Neural progenitor cell (in vitro differentiated cells): ENCODE data around the gene PEX14. TPM values are rescaled to one million over a fixed set of nuclear protein-coding genes. Genes with fewer than 3 reads are reported as not detected.

Experiments used
- DNase-seq: peaks from one replicate; pipeline ENCODE4 v3.0.0-alpha.2; 2016; ENCODE audit warnings: low spot score
- H2AFZ ChIP-seq: fragments of 200-600 bp; sonication (generic); replicated peaks from 2 replicates; pipeline ENCODE4 v1.6.1; 2016; ENCODE audit warnings: antibody characterized with exemption
- H3F3A ChIP-seq: fragments of 200-600 bp; sonication (generic); 2 replicates; pipeline ENCODE4 v1.6.1; 2016; ENCODE audit warnings: antibody characterized with exemption, low read depth
- H3K27ac ChIP-seq: fragments of 200-600 bp; sonication (generic); 2 replicates; pipeline ENCODE4 v1.5.1; 2016; ENCODE audit warnings: mild to moderate bottlenecking
- H3K27me3 ChIP-seq: fragments of 200-600 bp; sonication (generic); 2 replicates; pipeline ENCODE4 v1.6.1; 2016; ENCODE audit warnings: mild to moderate bottlenecking, moderate library complexity
- H3K36me3 ChIP-seq: fragments of 200-600 bp; sonication (generic); 2 replicates; pipeline ENCODE4 v1.5.1; 2016
- H3K4me1 ChIP-seq: fragments of 200-600 bp; sonication (generic); 2 replicates; pipeline ENCODE4 v1.6.1; 2016; ENCODE audit warnings: mixed run types
- H3K4me2 ChIP-seq: fragments of 200-600 bp; sonication (generic); 2 replicates; pipeline ENCODE4 v1.6.1; 2016
- H3K4me3 ChIP-seq: fragments of 200-600 bp; sonication (generic); 2 replicates; pipeline ENCODE4 v1.5.1; 2016
- H3K79me2 ChIP-seq: fragments of 200-600 bp; sonication (generic); 2 replicates; pipeline ENCODE4 v1.6.1; 2016; ENCODE audit warnings: low read depth
- H3K9ac ChIP-seq: fragments of 200-600 bp; sonication (generic); 2 replicates; pipeline ENCODE4 v1.6.1; 2016
- H3K9me3 ChIP-seq: fragments of 200-600 bp; sonication (generic); 2 replicates; pipeline ENCODE4 v1.5.1; 2016; ENCODE audit warnings: low read depth
- H4K20me1 ChIP-seq: fragments of 200-600 bp; sonication (generic); 2 replicates; pipeline ENCODE4 v1.6.1; 2016; ENCODE audit warnings: low read depth
- H3K27ac Mint-ChIP-seq: 3 replicates; pipeline ENCODE4 v1.8.0; 2021; ENCODE audit warnings: mixed read lengths
- H3K27me3 Mint-ChIP-seq: 2 replicates; pipeline ENCODE4 v1.8.0; 2022; ENCODE audit warnings: low read depth, mild to moderate bottlenecking, inconsistent platforms, moderate library complexity, mixed read lengths; ENCODE audit not compliant: insufficient read depth
- H3K36me3 Mint-ChIP-seq: 3 replicates; pipeline ENCODE4 v1.8.0; 2021; ENCODE audit warnings: mixed read lengths
- H3K4me1 Mint-ChIP-seq: 3 replicates; pipeline ENCODE4 v1.8.0; 2021; ENCODE audit warnings: mixed read lengths
- H3K4me3 Mint-ChIP-seq: 3 replicates; pipeline ENCODE4 v1.8.0; 2021; ENCODE audit warnings: mild to moderate bottlenecking, moderate library complexity, mixed read lengths
- H3K9me3 Mint-ChIP-seq: 3 replicates; pipeline ENCODE4 v1.8.0; 2020; ENCODE audit warnings: mixed read lengths
- EZH2 ChIP-seq: fragments of 200-600 bp; sonication (generic); IDR thresholded peaks from 2 replicates; pipeline ENCODE4 v1.6.1; 2017; ENCODE audit warnings: antibody characterized with exemption, mild to moderate bottlenecking, moderate library complexity
- EZH2phosphoT487 ChIP-seq: fragments of 200-600 bp; sonication (generic); IDR thresholded peaks from 2 replicates; pipeline ENCODE4 v1.6.1; 2017; ENCODE audit warnings: antibody characterized with exemption
- total RNA-seq: library from RNA; depleted of rRNA; stranded (reverse); fragments of >200 nt; gene quantifications from 2 replicates; pipeline ENCODE4 v1.2.3, GENCODE V29; 2015; ENCODE audit warnings: low replicate concordance
- TF ChIP-seq, protein P1 (sequence below): fragments of 200-600 bp; sonication (generic); IDR thresholded peaks from 2 replicates; pipeline ENCODE4 v1.5.1; 2017; ENCODE audit warnings: antibody characterized with exemption, mild to moderate bottlenecking

Gene PEX14
- total RNA-seq, 1 donor from 2014 or later, result 9.3 TPM

DNA sequence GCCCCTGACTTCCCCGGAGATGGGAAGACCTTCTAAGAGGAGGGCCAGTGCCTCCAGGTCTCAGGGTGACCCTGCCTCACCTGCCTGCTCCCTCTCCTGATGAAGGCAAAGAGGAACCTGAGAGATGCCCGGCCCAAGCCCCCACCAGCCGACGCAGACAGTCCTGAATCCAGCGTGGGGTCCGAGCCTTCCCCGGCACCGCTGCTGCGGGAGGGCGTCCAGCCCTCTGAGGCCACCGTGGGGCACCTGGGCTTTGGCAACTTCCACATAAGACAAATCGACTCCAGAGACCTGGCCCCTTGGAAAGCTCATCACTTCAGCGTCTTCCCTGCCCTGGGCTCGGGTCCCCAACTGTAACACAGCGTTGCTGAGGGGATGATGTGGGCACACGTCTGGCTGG lies 199.5 kb downstream of the PEX14 start:
- H3K27ac ChIP-seq, result no peak overlapping the region

GRCh38 chr1:10674700-10675609 lies 200.2 kb downstream of the PEX14 start:
- no peaks in the 10 kb centered on the region for H3K27me3 ChIP-seq
- no peak overlapping the region for H2AFZ ChIP-seq
- no peaks in the 10 kb centered on the region for H3K36me3 ChIP-seq
- peaks cover 24% of the 10 kb centered on the region for H3F3A ChIP-seq
- H3K9ac ChIP-seq, result no peak overlapping the region
- no peak for TF ChIP-seq EZH2
- TF ChIP-seq, protein P1, sequence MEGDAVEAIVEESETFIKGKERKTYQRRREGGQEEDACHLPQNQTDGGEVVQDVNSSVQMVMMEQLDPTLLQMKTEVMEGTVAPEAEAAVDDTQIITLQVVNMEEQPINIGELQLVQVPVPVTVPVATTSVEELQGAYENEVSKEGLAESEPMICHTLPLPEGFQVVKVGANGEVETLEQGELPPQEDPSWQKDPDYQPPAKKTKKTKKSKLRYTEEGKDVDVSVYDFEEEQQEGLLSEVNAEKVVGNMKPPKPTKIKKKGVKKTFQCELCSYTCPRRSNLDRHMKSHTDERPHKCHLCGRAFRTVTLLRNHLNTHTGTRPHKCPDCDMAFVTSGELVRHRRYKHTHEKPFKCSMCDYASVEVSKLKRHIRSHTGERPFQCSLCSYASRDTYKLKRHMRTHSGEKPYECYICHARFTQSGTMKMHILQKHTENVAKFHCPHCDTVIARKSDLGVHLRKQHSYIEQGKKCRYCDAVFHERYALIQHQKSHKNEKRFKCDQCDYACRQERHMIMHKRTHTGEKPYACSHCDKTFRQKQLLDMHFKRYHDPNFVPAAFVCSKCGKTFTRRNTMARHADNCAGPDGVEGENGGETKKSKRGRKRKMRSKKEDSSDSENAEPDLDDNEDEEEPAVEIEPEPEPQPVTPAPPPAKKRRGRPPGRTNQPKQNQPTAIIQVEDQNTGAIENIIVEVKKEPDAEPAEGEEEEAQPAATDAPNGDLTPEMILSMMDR, result no peak
- no peak for TF ChIP-seq EZH2phosphoT487
- no peaks in the 10 kb centered on the region for H3K9me3 ChIP-seq
- DNase-seq, result no peak
- H3K4me3 ChIP-seq, result no peak overlapping the region
- H3K4me2 ChIP-seq, result no peak overlapping the region
- Mint-ChIP-seq H3K9me3 (no peaks in the 10 kb centered on the region), H3K4me3 (no peak overlapping the region), H3K4me1 (peaks cover 70% of the 10 kb centered on the region), H3K36me3 (no peaks in the 10 kb centered on the region), H3K27ac (no peak overlapping the region), H3K27me3 (peaks cover 8% of the 10 kb centered on the region)
- H4K20me1 ChIP-seq, result peaks cover 35% of the 10 kb centered on the region
- peaks cover 54% of the 10 kb centered on the region for H3K4me1 ChIP-seq
- H3K27ac ChIP-seq, result no peak overlapping the region
- no peaks in the 10 kb centered on the region for H3K79me2 ChIP-seq

More for the DNA sequence above, 199.5 kb downstream of the PEX14 start:
- TF ChIP-seq EZH2phosphoT487, result no peak
- no peak for TF ChIP-seq EZH2
- TF ChIP-seq, protein P1, result no peak
- Histone ChIP-seq H3K4me3 (no peak overlapping the region), H3K9ac (no peak overlapping the region), H3K4me2 (no peak overlapping the region), H3K79me2 (no peaks in the 10 kb centered on the region), H3K27me3 (no peaks in the 10 kb centered on the region), H3K9me3 (no peaks in the 10 kb centered on the region), H2AFZ (no peak overlapping the region), H4K20me1 (peaks cover 36% of the 10 kb centered on the region), H3K36me3 (no peaks in the 10 kb centered on the region), H3F3A (peaks cover 23% of the 10 kb centered on the region), H3K4me1 (peaks cover 51% of the 10 kb centered on the region)
- peaks cover 65% of the 10 kb centered on the region for H3K4me1 Mint-ChIP-seq
- H3K9me3 Mint-ChIP-seq, result no peaks in the 10 kb centered on the region
- H3K4me3 Mint-ChIP-seq, result no peak overlapping the region
- H3K27ac Mint-ChIP-seq, result no peak overlapping the region
- no peak for DNase-seq
- peaks cover 8% of the 10 kb centered on the region for H3K27me3 Mint-ChIP-seq
- no peaks in the 10 kb centered on the region for H3K36me3 Mint-ChIP-seq

- Mint-ChIP-seq H3K4me3 (no peak overlapping the region), H3K27me3 (peaks cover 8% of the 10 kb centered on the region), H3K27ac (no peak overlapping the region), H3K36me3 (no peaks in the 10 kb centered on the region), H3K4me1 (peaks cover 67% of the 10 kb centered on the region), H3K9me3 (no peaks in the 10 kb centered on the region)
- no peaks in the 10 kb centered on the region for H3K79me2 ChIP-seq
- peaks cover 24% of the 10 kb centered on the region for H3F3A ChIP-seq
- no peaks in the 10 kb centered on the region for H3K9me3 ChIP-seq
- H3K27ac ChIP-seq, result no peak overlapping the region
- TF ChIP-seq, protein P1, result no peak
- TF ChIP-seq EZH2, result no peak
- no peak for TF ChIP-seq EZH2phosphoT487
- no peak overlapping the region for H3K4me3 ChIP-seq
- no peak overlapping the region for H3K4me2 ChIP-seq
- no peak for DNase-seq
- H2AFZ ChIP-seq, result no peak overlapping the region
- peaks cover 54% of the 10 kb centered on the region for H3K4me1 ChIP-seq
- no peaks in the 10 kb centered on the region for H3K27me3 ChIP-seq
- no peaks in the 10 kb centered on the region for H3K36me3 ChIP-seq
- H3K9ac ChIP-seq, result no peak overlapping the region
- peaks cover 30% of the 10 kb centered on the region for H4K20me1 ChIP-seq
These were observed 201.1 kb downstream of the PEX14 start for GRCh38 chr1:10675813-10676212.
